Sigmoid colon (tissue), 7 donors: Measurements from ENCODE around the gene ETF1. TPM values are rescaled to one million over a fixed set of nuclear protein-coding genes. Genes with fewer than 3 reads are reported as not detected.
"Not testable (repeated sequence)": the region's sequence is repeated elsewhere in the genome, so short reads cannot be mapped to it uniquely, and the experiment has no call there.

Source experiments
- DNase-seq: peaks from one replicate; pipeline ENCODE4 v3.0.0-alpha.2; 2019
- H3K27ac ChIP-seq, 4 donors: fragments of 200-600 bp; sonication (generic); one replicate each; pipeline ENCODE4 v1.5.1; 2016 to 2019; ENCODE audit warnings: mild to moderate bottlenecking in 1 of 4
- H3K27me3 ChIP-seq, 3 donors: fragments of 200-600 bp; sonication (generic); one replicate each; pipeline ENCODE4 v1.5.1; 2019; ENCODE audit warnings: mild to moderate bottlenecking in 1 of 3
- H3K36me3 ChIP-seq, 4 donors: fragments of 200-600 bp; sonication (generic); one replicate each; pipeline ENCODE4 v1.5.1; 2016 to 2019
- H3K4me1 ChIP-seq, 4 donors: fragments of 200-600 bp; sonication (generic); one replicate each; pipeline ENCODE4 v1.5.1; 2017 to 2019
- H3K4me3 ChIP-seq, 4 donors: fragments of 200-600 bp; sonication (generic); one replicate each; pipeline ENCODE4 v1.5.1; 2017 to 2019; ENCODE audit warnings: mild to moderate bottlenecking in 2 of 4, moderate library complexity in 1 of 4
- H3K9me3 ChIP-seq, 4 donors: fragments of 200-600 bp in 3 of 4; sonication (generic) in 3 of 4; one replicate each; pipeline versions ENCODE4 v1.5.1 to v1.6.1; 2013 to 2019
- EP300 ChIP-seq, 4 donors: sonication (generic); formaldehyde crosslinking; IDR thresholded peaks; one replicate each; pipeline ENCODE4 v1.6.1; 2017; ENCODE audit warnings: antibody characterized with exemption in 4 of 4
- POLR2A ChIP-seq, 2 donors: fragments of 450-650 bp; IDR thresholded peaks; one replicate each; pipeline ENCODE4 v1.6.1; 2016; ENCODE audit warnings: antibody characterized with exemption in 2 of 2, mild to moderate bottlenecking in 2 of 2, moderate library complexity in 2 of 2
- POLR2AphosphoS5 ChIP-seq, 4 donors: sonication (generic); formaldehyde crosslinking; IDR thresholded peaks; one replicate each; pipeline ENCODE4 v1.6.1; 2017; ENCODE audit warnings: antibody characterized with exemption in 4 of 4
- WGBS, 2 donors: extraction: QIAGEN DNeasy Blood & Tissue Kit; methylation state at CpG; one replicate each; pipeline ENCODE4 v1.1.7; 2013; 5-methylcytosine and 5-hydroxymethylcytosine counted together
- intact Hi-C: fragments of 100-400 bp; cut with DNase I; formaldehyde crosslinking; loops from one replicate; pipeline ENCODE4 v1.15.1; 2023
- polyA plus RNA-seq, 3 donors: library from polyadenylated mRNA; stranded (reverse); fragments of 200-250 nt; gene quantifications; one replicate each; pipeline ENCODE4 v1.2.3, GENCODE V29; 2013
- total RNA-seq, 4 donors: library from RNA; depleted of rRNA; stranded (reverse); fragments of >200 nt; gene quantifications; one replicate each; pipeline ENCODE4 v1.1.0, GENCODE V29; 2016
- TF ChIP-seq, protein P1 (sequence below), 4 experiments: fragments of 450-650 bp in 3 of 4; fragments of 200-600 bp in 1 of 4; IDR thresholded peaks; one replicate each; pipeline ENCODE4 v1.5.1; 2016 to 2019; ENCODE audit warnings: antibody characterized with exemption in 4 of 4, mild to moderate bottlenecking in 3 of 4, moderate library complexity in 2 of 4
- donor health status: healthy with polysubstance abuse.
- donor health status: Bipolar disorder and iron deficiency.
- donor health status: healthy.

Gene ETF1
- total and polyA plus RNA-seq, 7 donors, result 49.9 to 117 (median 67.0) TPM

DNA sequence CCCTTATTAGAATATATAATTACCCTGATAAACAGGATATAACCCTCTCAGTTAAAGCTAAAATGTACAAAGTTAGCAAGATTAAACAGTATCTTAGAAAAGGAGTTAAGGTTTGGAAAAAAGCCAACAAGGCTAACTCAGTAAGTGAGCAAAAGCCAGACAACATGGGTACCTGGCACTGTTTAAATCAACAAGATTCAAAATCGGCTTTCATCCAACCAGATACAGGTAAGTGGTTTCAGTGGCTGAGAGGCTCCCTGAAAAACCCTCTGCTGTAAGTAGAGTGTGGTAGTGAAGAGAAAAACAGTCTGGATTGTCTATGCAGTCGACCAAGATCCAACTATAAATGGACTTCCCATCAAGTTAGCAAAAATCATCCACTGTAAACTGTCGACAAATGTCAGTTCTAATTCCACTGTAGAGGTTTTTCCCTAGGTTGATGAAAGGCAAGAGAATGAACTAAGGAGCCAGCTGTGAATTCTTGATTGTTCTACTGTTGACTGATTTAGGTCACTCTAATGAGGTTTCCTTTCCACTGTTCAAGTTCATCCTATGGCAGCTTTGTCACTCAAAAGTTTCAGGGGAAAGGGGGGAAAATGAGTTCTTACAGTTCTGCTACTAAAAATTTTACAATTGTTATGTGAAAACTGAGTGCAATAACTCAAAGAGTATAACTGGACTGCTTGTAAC lies 27.3 kb downstream of the ETF1 start:
- DNase-seq, result no peak
- WGBS, 2 donors, result 90 to 93% methylated on average over 3 of the region's 3 CpGs

DNA sequence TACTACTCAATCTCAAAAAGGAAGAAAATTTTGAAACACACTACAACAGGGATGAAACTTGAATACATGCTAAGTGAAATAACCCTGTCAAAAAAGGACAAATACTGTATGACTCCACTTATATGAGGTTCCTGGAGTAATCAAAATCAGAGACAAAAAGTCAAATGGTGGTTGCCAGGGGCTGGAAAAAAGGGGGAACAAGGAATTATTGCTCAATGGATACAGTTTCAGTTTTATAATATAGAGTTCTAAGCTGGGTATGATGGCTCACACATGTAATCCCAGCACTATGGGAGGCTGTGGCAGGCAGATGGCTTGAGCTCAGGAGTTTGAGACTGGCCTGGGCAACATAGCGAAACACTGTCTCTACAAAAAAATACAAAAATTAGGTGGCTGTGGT lies 29.0 kb downstream of the ETF1 start:
- no peak overlapping the region for H3K27ac ChIP-seq
- H3K36me3 ChIP-seq, result peaks cover 9 to 94% (median 37%) of the 10 kb centered on the region in 4 donors
- 93 to 100% methylated on average over 1 of the region's 1 CpG for WGBS, 2 donors
- DNase-seq, result no peak
- intact Hi-C loops, result no loop called here
- no peaks in the 10 kb centered on the region for H3K27me3 ChIP-seq
- no peak overlapping the region for H3K4me3 ChIP-seq
- no peaks in the 10 kb centered on the region for H3K9me3 ChIP-seq
- peaks cover 0 to 1% (median 0%) of the 10 kb centered on the region in 4 donors for H3K4me1 ChIP-seq
- TF ChIP-seq, protein P1, sequence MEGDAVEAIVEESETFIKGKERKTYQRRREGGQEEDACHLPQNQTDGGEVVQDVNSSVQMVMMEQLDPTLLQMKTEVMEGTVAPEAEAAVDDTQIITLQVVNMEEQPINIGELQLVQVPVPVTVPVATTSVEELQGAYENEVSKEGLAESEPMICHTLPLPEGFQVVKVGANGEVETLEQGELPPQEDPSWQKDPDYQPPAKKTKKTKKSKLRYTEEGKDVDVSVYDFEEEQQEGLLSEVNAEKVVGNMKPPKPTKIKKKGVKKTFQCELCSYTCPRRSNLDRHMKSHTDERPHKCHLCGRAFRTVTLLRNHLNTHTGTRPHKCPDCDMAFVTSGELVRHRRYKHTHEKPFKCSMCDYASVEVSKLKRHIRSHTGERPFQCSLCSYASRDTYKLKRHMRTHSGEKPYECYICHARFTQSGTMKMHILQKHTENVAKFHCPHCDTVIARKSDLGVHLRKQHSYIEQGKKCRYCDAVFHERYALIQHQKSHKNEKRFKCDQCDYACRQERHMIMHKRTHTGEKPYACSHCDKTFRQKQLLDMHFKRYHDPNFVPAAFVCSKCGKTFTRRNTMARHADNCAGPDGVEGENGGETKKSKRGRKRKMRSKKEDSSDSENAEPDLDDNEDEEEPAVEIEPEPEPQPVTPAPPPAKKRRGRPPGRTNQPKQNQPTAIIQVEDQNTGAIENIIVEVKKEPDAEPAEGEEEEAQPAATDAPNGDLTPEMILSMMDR (IDR thresholded peaks at IDR 0.05), result no peak
- TF ChIP-seq EP300 (IDR thresholded peaks at IDR 0.05), result no peak
- TF ChIP-seq POLR2AphosphoS5 (IDR thresholded peaks at IDR 0.05), result no peak
- no peak for TF ChIP-seq POLR2A (IDR thresholded peaks at IDR 0.05)

More for the DNA sequence above, 27.3 kb downstream of the ETF1 start:
- no peaks in the 10 kb centered on the region for H3K27me3 ChIP-seq
- intact Hi-C loops, result no loop called here
- no peaks in the 10 kb centered on the region for H3K9me3 ChIP-seq
- H3K4me3 ChIP-seq, result no peak overlapping the region
- H3K36me3 ChIP-seq, result peaks cover 9 to 77% (median 28%) of the 10 kb centered on the region in 4 donors
- H3K4me1 ChIP-seq, result no peaks in the 10 kb centered on the region
- TF ChIP-seq POLR2A (IDR thresholded peaks at IDR 0.05) (no peak), POLR2AphosphoS5 (IDR thresholded peaks at IDR 0.05) (no peak), EP300 (IDR thresholded peaks at IDR 0.05) (no peak)
- TF ChIP-seq, protein P1 (IDR thresholded peaks at IDR 0.05), result no peak
- no peak overlapping the region for H3K27ac ChIP-seq

DNA sequence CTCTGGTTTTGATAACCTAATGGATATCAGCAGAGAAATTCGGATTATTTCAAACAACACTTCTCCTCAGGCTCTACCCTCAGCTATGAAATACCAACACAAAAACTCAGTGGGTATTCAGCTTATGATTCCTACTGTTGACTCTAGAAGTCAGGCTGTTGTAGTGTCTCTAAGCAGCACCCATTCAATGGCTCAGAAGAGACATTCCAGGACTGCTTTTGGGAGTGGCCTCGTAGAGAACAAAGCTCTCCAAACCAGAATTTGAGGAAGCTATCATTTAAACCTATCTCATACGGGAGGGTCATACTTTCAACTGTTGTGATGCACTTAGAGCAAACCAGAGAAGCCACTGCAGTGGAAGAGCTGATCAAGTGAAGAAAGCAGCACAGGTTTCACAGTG lies 34.1 kb downstream of the ETF1 start:
- no peak overlapping the region for H3K4me3 ChIP-seq
- no peaks in the 10 kb centered on the region for H3K27me3 ChIP-seq
- intact Hi-C loops, result no loop called here

DNA sequence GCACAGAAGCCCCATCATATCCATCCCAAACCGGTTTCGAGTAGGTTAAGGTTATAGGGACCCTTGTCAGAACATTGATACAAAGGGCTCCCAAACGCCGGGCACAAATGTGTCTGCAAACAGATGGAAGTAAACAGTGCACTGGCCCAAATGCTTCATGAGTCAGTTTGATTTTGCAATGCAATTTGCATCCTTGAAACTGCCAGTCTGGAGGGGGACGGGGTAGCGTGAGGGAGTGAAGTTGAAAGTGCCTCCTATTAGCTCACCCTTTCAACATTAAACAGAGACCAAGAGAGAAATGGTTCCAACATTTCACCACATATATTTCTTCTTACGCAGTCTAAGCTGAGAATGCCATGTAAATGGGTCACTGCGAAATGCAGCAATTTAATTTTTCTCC lies 35.6 kb downstream of the ETF1 start:
- intact Hi-C loops, H3K27ac ChIP-seq, H3K9me3 ChIP-seq, H3K27me3 ChIP-seq, H3K4me3 ChIP-seq, DNase-seq: not testable (repeated sequence)
- peaks cover 13 to 65% (median 20%) of the 10 kb centered on the region in 4 donors for H3K36me3 ChIP-seq
- WGBS, 2 donors, result 90 to 91% methylated on average over 8 of the region's 8 CpGs
- H3K4me1 ChIP-seq, result peaks cover 0 to 31% (median 19%) of the 10 kb centered on the region in 4 donors

More for the DNA sequence above, 34.1 kb downstream of the ETF1 start:
- no peak for DNase-seq
- peaks cover 0 to 22% (median 16%) of the 10 kb centered on the region in 4 donors for H3K4me1 ChIP-seq
- no peaks in the 10 kb centered on the region for H3K9me3 ChIP-seq
- 65 to 85% methylated on average over 3 of the region's 3 CpGs for WGBS, 2 donors
- peaks cover 19 to 80% (median 24%) of the 10 kb centered on the region in 4 donors for H3K36me3 ChIP-seq
- TF ChIP-seq POLR2AphosphoS5 (IDR thresholded peaks at IDR 0.05) (no peak), EP300 (IDR thresholded peaks at IDR 0.05) (no peak), POLR2A (IDR thresholded peaks at IDR 0.05) (no peak)
- TF ChIP-seq, protein P1 (IDR thresholded peaks at IDR 0.05), result no peak
- no peak overlapping the region for H3K27ac ChIP-seq

DNA sequence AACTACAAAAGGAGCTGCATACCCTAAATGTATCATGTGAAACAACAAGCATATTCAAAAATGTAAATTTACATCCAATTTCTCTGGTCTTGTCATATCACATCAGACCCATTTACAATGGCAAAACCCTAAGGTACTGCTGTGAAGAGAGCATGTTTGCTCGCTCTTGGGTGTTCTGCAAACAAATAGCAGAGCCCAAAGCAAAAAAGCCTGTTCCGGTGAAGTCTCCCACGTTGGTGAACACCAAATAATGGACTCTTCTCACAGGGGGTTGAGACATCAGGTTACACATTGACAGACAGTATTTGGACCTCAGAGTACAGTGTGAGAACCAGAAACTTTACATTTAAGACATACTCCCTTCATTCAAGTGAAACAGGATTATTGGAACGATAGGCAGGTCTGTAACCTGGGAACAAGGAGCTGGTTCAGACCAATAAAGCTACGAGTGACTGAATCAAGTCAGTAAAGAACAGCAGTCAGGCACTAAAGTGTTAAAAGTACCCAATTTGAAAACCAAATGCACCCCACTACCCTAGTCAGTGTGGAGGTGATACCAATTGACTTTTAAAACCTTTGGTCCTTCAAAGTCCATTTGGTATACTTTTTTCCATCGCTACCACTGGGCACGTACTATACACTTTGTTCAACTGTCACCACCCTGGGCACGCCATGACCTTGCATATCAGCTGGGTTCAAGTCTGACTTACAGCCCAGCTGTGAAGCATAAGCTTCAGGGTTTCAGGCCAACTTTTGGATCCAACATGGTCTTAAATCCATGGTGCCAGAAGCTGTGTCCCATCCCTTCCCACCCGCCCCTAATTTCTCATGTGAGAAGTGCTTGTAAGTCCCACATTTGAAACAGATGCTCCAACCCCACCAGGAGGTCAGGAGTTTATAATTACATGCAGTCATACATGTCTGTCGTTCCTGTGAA lies 36.4 kb downstream of the ETF1 start:
- Histone ChIP-seq H3K36me3 (peaks cover 10 to 59% (median 20%) of the 10 kb centered on the region in 4 donors), H3K4me1 (peaks cover 0 to 31% (median 19%) of the 10 kb centered on the region in 4 donors), H3K27ac (no peak overlapping the region), H3K9me3 (no peaks in the 10 kb centered on the region), H3K27me3 (no peaks in the 10 kb centered on the region), H3K4me3 (no peak overlapping the region)
- TF ChIP-seq POLR2A (IDR thresholded peaks at IDR 0.05), result no peak
- TF ChIP-seq EP300 (IDR thresholded peaks at IDR 0.05), result no peak
- TF ChIP-seq POLR2AphosphoS5 (IDR thresholded peaks at IDR 0.05), result no peak
- TF ChIP-seq, protein P1 (IDR thresholded peaks at IDR 0.05), result no peak
- 87 to 90% methylated on average over 10 of the region's 10 CpGs for WGBS, 2 donors
- intact Hi-C loops, result no loop called here
- DNase-seq, result no peak
